ENCODE results near the gene ADAM12.
"Not testable (repeated sequence)": the region's sequence is repeated elsewhere in the genome, so short reads cannot be mapped to it uniquely, and the experiment has no call there.

Gene ADAM12

GRCh38 chr10:125994601-125995000 is 393.7 kb downstream of the ADAM12 start:
- no peak for DNase-seq

GRCh38 chr10:125992254-125992653 is 396.0 kb downstream of the ADAM12 start:
- no peak for DNase-seq

GRCh38 chr10:125991392-125991791 is 396.9 kb downstream of the ADAM12 start:
- DNase-seq = no peak

- no peak for DNase-seq
Observed at GRCh38 chr10:125990974-125991373, 397.3 kb downstream of the ADAM12 start.

- DNase-seq = no peak
Observed at GRCh38 chr10:125989791-125990190, 398.5 kb downstream of the ADAM12 start.

GRCh38 chr10:125985557-125986240 is 402.6 kb downstream of the ADAM12 start:
- no peak for DNase-seq

GRCh38 chr10:125984865-125985495 is 403.3 kb downstream of the ADAM12 start:
- no peak for DNase-seq

GRCh38 chr10:125984346-125984745 is 403.9 kb downstream of the ADAM12 start:
- DNase-seq = no peak

GRCh38 chr10:125983656-125984055 is 404.6 kb downstream of the ADAM12 start:
- DNase-seq = no peak

GRCh38 chr10:125983161-125983560 is 405.1 kb downstream of the ADAM12 start:
- no peak for DNase-seq

- DNase-seq = peak in 2 of 6 experiments; percentile 16 to 42
Observed at GRCh38 chr10:125982260-125982948, 405.9 kb downstream of the ADAM12 start.

GRCh38 chr10:125980521-125981035 is 407.7 kb downstream of the ADAM12 start:
- no peak for DNase-seq

GRCh38 chr10:125979976-125980375 is 408.3 kb downstream of the ADAM12 start:
- no peak for DNase-seq

- no peak for DNase-seq
Observed at GRCh38 chr10:125976960-125977605, 411.2 kb downstream of the ADAM12 start.

GRCh38 chr10:125970077-125970630 is 418.1 kb downstream of the ADAM12 start:
- DNase-seq = not testable (repeated sequence)

GRCh38 chr10:125967533-125967932 is 420.7 kb downstream of the ADAM12 start:
- no peak for DNase-seq

GRCh38 chr10:125964558-125964957 is 423.7 kb downstream of the ADAM12 start:
- DNase-seq = no peak
